Esophagus squamous epithelium (tissue), 4 donors: Measurements from ENCODE around the gene PTPN2.

Experiments
- POLR2A ChIP-seq, 4 donors: fragments of 450-650 bp; IDR thresholded peaks; one replicate each; pipeline ENCODE4 v1.6.1; 2017; ENCODE audit warnings: antibody characterized with exemption in 4 of 4, mild to moderate bottlenecking in 4 of 4, moderate library complexity in 3 of 4
- TF ChIP-seq, protein P1 (sequence below), 6 experiments: fragments of 450-650 bp in 4 of 6; fragments of 200-600 bp in 2 of 6; sonication (generic) in 2 of 6; IDR thresholded peaks; one replicate each; pipeline ENCODE4 v1.5.1; 2016 to 2019; ENCODE audit warnings: antibody characterized with exemption in 6 of 6, mild to moderate bottlenecking in 4 of 6, moderate library complexity in 4 of 6

DNA sequence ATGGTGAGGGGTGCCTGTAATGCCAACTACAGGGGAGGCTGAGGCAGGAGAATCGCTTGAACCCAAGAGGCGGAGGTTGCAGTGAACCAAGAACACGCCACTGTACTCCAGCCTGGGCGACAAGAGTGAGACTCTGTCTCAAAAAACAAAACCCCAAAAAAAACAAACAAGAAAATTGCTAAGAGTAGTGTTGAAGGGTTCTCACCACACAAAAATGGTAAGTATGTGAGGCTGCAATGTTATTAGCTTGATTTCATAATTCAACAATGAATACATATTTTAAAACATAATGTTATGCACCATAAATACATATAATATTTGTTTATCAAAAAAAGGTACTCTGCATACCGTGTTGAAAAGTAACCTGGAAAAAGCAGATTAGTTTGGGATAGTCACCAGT lies 135.4 kb downstream of the PTPN2 start:
- TF ChIP-seq, protein P1, sequence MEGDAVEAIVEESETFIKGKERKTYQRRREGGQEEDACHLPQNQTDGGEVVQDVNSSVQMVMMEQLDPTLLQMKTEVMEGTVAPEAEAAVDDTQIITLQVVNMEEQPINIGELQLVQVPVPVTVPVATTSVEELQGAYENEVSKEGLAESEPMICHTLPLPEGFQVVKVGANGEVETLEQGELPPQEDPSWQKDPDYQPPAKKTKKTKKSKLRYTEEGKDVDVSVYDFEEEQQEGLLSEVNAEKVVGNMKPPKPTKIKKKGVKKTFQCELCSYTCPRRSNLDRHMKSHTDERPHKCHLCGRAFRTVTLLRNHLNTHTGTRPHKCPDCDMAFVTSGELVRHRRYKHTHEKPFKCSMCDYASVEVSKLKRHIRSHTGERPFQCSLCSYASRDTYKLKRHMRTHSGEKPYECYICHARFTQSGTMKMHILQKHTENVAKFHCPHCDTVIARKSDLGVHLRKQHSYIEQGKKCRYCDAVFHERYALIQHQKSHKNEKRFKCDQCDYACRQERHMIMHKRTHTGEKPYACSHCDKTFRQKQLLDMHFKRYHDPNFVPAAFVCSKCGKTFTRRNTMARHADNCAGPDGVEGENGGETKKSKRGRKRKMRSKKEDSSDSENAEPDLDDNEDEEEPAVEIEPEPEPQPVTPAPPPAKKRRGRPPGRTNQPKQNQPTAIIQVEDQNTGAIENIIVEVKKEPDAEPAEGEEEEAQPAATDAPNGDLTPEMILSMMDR (IDR thresholded peaks at IDR 0.05): no peak
- TF ChIP-seq POLR2A (IDR thresholded peaks at IDR 0.05): no peak
